ENCODE data around the gene APOE. TPM values are rescaled to one million over a fixed set of nuclear protein-coding genes. Genes with fewer than 3 reads are reported as not detected.

Gene APOE
- polyA plus RNA-seq, 2 of the 4 experiments (the other 2 are of a cell fraction), result 12.5 to 31.9 TPM

- Histone ChIP-seq H3K9me3 (no peaks in the 10 kb centered on the region), H3K4me1 (peaks cover 23% of the 10 kb centered on the region), H3K4me2 (peak overlapping the region; percentile 96), H3K4me3 (peak overlapping the region; percentile 93; the same call in 2 of the 3 replicates), H3K27ac (no peak overlapping the region; a peak in 1 of 6 replicates)
- POLR2A ChIA-PET, result no interaction called here
- TF ChIP-seq JUN (IDR thresholded peaks at IDR 0.05), result no peak
- TF ChIP-seq FOSB (CRISPR knock-in tag; IDR thresholded peaks at IDR 0.05), result no peak
- no peak for TF ChIP-seq ZFP36 (IDR thresholded peaks at IDR 0.05; ENCODE audit: borderline replicate concordance, partially characterized antibody)
- TF ChIP-seq REST (IDR thresholded peaks at IDR 0.05), result no peak
- no peak for TF ChIP-seq NR3C1 (IDR thresholded peaks at IDR 0.05)
- no peak for TF ChIP-seq NFE2L2 (conservative IDR thresholded peaks at IDR 0.05; ENCODE audit: low read length)
- no peak for TF ChIP-seq MAFK (IDR thresholded peaks at IDR 0.05; ENCODE audit: partially characterized antibody)
- no peak for TF ChIP-seq PHF8 (IDR thresholded peaks at IDR 0.05; ENCODE audit: borderline replicate concordance, low read depth)
- TF ChIP-seq CBX2 (IDR thresholded peaks at IDR 0.05; ENCODE audit: borderline replicate concordance, low read depth), result no peak
- no peak for TF ChIP-seq CEBPB (IDR thresholded peaks at IDR 0.05)
- TF ChIP-seq CHD4 (IDR thresholded peaks at IDR 0.05; ENCODE audit: borderline replicate concordance), result no peak
- no peak for TF ChIP-seq HDAC2 (IDR thresholded peaks at IDR 0.05)
- no peak for TF ChIP-seq HOXB5 (CRISPR knock-in tag; IDR thresholded peaks at IDR 0.05)
- TF ChIP-seq BHLHE40 (IDR thresholded peaks at IDR 0.05; ENCODE audit: low read depth, low read length), result no peak
- TF ChIP-seq RARB (CRISPR knock-in tag; IDR thresholded peaks at IDR 0.05), result no peak
- TF ChIP-seq EHF (CRISPR knock-in tag; IDR thresholded peaks at IDR 0.05), result no peak
- no peak for TF ChIP-seq CHD2 (IDR thresholded peaks at IDR 0.05; ENCODE audit: low read length, partially characterized antibody)
- no peak for TF ChIP-seq HOXA7 (CRISPR knock-in tag; IDR thresholded peaks at IDR 0.05)
- 91% methylated on average over 7 of the region's 7 CpGs for WGBS (ENCODE audit: missing lambda C conversion rate)
- ATAC-seq (no peak), FAIRE-seq (no peak), DNase-seq (ENCODE audit: low read depth in 1 of 2, low spot score in 1 of 2) (no peak)
- CTCF ChIA-PET, result interaction anchor here (1.0 to 1.9 kb wide), 4 partner anchors 11 to 204 kb away, joined by 3 to 23 read pairs (median 4); no protein-coding TSS in a partner anchor
Observed at GRCh38 chr19:44892932-44893331, 12.7 kb upstream of the APOE start.

GRCh38 chr19:44893332-44894051 lies 12.1 kb upstream of the APOE start:
- POLR2A ChIA-PET, result no interaction called here
- H3K4me2 ChIP-seq, result no peak overlapping the region; the same call in 2 of the 3 replicates
- DNase-seq (ENCODE audit: low read depth in 1 of 2, low spot score in 1 of 2), result no peak
- no peak for TF ChIP-seq EP300 (IDR thresholded peaks at IDR 0.05)
- no peak for TF ChIP-seq CBX2 (IDR thresholded peaks at IDR 0.05; ENCODE audit: borderline replicate concordance, low read depth)
- TF ChIP-seq GATA3 (IDR thresholded peaks at IDR 0.05; ENCODE audit: borderline replicate concordance), result no peak
- no peak for TF ChIP-seq PHF8 (IDR thresholded peaks at IDR 0.05; ENCODE audit: borderline replicate concordance, low read depth)
- TF ChIP-seq MAFK (IDR thresholded peaks at IDR 0.05; ENCODE audit: partially characterized antibody), result no peak
- no peak for TF ChIP-seq JUNB (IDR thresholded peaks at IDR 0.05)
- no peak for TF ChIP-seq HMGXB4 (CRISPR knock-in tag; IDR thresholded peaks at IDR 0.05; ENCODE audit: borderline replicate concordance)
- WGBS (ENCODE audit: missing lambda C conversion rate), result 94% methylated on average over 18 of the region's 18 CpGs
- H3K4me1 ChIP-seq, result peaks cover 23% of the 10 kb centered on the region
- H3K4me3 ChIP-seq, result no peak overlapping the region
- CTCF ChIA-PET, result interaction anchor here (1.3 to 2.5 kb wide), 2 partner anchors 11 to 122 kb away, joined by 4 to 38 read pairs; partner anchors contain the start of gene APOE
- ATAC-seq, result no peak
- H3K9me3 ChIP-seq, result no peaks in the 10 kb centered on the region
- no peak overlapping the region for H3K27ac ChIP-seq
- no peak for FAIRE-seq
